NT2/D1 (cell line): ENCODE measurements around the gene PLAC1.

Experiments
- SUZ12 ChIP-seq: IDR thresholded peaks from 2 replicates; pipeline ENCODE4 v1.6.1; 2011; ENCODE audit not compliant: insufficient read length, insufficient read depth; ENCODE audit errors: extremely low read depth
- YY1 ChIP-seq: IDR thresholded peaks from 2 replicates; pipeline ENCODE4 v1.6.1; 2011; ENCODE audit not compliant: insufficient read length, insufficient read depth
- ZNF274 ChIP-seq: IDR thresholded peaks from 2 replicates; pipeline ENCODE4 v1.6.1; 2011; ENCODE audit warnings: mild to moderate bottlenecking, low read depth, low read length

- TF ChIP-seq YY1 (no peak), ZNF274 (no peak), SUZ12 (no peak)
Measured at GRCh38 chrX:134552351-134552750, 105.9 kb downstream of the PLAC1 start.
